Dermis blood vessel endothelial cell (primary cell): ENCODE measurements around the gene DRD2. TPM values are rescaled to one million over a fixed set of nuclear protein-coding genes. Genes with fewer than 3 reads are reported as not detected.

Source experiments
- DNase-seq: peaks from one replicate; pipeline ENCODE4 v3.0.0; 2010
- total RNA-seq: library from RNA; depleted of rRNA; stranded (reverse); fragments of >200 nt; gene quantifications from 2 replicates; pipeline ENCODE4 v1.2.3, GENCODE V29; 2014

Gene DRD2
- total RNA-seq, 1 donor from 2014 or later: not detected

DNA sequence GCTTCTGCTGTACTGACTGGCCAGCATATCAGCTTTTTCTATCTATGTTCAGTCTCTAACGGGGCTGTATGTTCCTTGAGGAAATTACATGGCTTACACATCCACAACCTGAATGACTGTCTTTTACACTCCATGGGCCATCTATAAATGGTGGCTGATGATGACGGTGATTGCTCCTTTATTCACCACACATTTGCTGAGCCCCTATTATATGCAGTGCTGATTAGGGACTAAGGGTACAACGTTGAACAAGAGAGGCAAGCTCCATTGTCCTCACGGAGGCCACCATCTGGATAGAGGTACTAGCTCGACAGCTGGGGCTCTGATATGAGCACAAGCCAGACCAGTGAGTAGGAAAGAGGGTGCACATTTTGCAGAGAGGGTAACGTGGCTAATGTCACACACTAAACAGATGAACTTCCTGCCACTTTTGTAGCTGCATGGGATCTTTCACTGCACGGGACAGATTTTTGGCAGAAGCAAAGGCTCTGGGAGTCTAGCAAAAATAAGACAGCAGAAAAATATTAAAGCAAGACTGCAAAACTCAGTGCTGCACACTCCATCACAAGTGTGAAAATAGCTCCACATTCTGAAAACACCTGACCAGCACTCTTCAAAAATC is 30.6 kb downstream of the DRD2 start:
- DNase-seq: no peak

DNA sequence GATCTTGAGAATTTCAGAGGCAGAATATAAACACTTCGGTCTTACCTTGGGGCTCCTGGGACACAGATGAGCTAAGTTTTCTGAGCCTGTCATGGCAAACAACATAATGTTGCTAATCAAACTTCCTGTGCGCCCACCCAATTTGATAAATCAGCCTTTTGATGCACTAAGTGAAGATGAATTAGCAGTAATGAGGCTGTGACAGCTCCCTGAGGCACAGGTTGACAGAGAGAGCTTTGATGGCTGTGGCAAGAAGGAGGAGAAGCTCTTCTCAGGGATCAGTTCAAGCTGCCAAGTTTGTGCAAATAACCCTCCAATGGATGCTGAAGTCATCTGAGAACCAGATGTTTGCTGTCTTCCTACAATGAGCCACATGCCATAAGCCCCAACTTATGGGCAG is 34.4 kb downstream of the DRD2 start:
- DNase-seq: no peak

DNA sequence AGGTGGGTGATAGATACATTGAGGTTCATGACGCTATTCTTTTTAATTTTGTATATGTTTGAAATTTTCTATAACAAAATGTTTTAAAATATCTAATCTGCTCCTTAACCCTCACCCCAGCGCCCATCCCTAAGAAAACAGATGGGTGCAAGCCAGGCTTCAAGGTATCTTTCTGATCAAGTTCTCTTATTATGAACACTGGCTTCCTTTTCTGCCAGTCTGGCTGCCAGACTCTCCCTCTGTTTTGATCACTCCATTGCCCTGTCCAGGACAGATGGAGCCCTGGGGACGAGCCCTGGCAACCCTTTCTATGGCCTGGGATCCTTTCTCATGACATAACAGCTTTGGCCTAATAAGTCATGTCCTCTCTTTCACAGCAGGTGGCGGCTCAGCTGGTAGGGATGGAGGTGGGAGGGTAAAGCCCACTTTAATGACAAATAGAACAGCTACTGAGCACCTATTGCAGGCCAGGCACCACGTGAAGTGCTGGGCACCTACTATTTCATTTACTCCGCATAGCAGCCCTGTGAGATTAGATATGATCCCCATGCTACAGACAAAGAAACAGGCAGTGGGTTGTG is 38.4 kb downstream of the DRD2 start:
- no peak for DNase-seq

DNA sequence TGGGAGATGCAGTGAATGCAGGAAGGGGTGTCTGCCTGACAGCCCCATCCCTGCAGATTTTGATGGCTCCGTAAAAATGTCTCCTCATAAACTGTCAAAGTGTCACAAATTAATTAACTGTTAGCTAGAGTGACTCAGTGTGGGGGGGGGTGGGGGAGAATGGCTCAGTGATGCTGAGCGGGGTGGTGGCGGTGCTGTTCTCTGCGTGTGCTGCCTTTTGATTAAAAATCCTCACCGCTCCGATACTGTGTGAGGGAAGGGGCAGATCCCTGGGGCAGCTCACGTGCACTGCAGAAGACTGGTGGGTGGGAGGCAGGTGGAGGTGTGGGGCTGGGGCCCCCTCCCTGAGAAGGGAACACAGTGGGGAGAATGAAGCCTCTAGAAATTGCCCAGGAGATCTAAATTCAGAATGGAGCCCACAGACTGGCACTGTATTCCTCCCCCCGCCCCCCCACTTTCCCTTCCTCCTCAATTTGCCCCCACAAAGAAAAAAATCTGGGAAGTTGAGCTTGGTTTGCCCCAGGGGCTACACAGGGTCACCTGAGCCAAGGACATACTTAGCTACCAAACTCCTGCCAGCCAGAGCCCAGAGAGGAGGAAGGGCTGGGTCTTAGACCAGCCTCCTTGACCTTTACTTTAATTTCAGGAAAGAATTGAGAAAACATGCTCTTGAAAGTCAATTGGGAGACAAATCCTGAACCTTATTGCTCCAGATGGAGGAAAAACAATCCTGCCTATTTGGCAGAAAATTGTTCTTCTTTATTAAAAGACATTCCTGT is 39.8 kb downstream of the DRD2 start:
- DNase-seq: no peak

DNA sequence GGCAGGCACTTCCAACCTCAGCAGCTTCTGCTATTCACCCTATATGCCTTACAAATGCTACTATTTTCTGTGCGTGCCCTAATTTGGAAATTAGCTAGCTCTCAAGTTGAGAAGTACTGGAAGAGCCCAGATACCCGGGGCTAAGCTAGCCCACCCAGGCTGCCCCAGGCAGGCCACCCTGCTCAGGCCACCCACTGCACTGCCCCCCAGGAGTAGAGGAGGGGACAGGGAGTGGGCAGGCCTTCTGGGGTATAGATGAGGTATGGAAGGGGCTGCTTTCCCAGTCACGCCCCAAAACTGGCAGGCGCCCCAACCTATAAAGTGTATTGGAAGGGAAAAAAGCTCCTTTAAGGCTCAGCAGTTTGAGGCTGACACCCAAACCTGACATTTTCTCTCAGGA is 43.5 kb downstream of the DRD2 start:
- no peak for DNase-seq

DNA sequence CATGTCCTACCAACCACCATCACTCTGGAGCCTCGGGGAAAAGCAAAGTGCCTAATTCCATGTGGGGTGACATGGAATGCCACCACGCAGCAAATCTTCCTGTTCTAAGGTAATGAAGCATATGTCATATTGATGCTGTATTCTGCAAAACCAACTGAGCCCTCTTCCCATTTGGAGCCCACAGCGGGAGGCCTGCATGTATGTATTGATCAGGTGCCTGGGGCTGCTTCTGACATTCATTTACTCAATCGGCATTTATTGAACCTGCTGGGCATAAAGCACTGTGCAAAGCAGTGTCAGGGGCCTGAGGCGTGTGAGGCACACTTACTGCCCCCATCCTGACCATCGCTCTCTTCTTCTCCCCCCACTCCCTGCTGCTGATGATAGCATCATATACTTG is 48.5 kb downstream of the DRD2 start:
- no peak for DNase-seq

DNA sequence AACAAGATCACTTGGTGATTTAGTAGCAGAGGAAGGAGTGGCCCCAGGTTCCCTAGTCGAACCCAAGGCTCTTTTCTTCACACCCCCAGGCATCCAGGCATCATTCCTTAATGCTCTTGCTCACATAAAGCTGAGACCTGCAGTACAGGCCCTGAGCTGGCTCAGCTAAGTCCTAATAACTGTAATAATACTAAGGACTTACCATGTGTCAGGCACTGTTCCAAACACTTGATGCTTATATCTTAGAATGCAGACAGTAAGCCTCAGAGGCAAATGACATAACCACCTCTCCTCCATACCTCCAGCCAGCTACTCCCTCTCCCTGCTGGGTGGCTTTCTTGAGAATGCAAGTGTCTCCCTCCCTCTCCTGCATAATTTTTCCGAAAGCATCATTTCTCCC is 54.4 kb downstream of the DRD2 start:
- DNase-seq: no peak

DNA sequence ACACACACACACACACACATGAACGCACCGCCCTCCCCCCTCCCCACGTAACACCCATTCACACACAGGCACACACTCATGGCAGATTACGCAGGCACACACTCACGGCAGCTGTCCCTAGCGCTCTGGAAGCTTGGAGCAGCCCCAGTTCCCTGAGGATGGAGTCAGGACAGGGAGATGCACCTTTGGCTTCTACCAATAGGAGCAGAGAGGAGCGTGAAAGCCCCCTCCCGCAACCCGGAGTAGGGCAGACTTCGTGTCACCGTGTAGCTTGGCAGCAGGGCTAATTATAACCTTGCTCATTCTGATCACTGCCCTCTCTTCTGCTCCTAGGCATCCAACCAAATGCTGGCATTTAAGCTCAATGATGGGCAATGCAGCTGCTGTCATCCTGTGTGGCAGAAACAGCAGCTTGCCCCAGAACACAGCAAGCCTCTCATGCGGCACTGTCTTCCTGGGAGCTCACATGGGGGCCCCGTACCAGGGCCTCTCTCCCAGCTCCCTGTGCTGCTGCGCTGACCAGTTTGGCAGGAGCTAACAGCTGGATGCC is 55.7 kb downstream of the DRD2 start:
- no peak for DNase-seq

DNA sequence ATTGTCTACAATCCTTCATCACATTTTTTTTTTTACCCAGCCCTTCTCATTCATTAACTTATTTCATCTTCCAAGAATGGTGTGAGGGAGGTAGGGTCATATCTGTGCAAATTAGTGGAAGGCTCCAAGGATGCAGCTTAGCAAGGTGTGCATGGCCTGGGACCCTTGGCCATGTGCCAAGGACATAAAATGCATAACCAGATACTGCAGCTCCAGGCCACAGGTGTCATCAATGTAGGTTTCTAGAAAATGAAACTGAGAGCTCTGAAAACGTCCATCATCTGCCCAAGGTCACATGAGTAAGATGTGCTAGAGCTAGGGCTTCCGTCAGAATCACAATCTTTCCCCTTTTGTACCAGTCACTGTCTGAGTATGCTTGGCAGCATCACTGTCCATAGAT is 57.8 kb downstream of the DRD2 start:
- no peak for DNase-seq

DNA sequence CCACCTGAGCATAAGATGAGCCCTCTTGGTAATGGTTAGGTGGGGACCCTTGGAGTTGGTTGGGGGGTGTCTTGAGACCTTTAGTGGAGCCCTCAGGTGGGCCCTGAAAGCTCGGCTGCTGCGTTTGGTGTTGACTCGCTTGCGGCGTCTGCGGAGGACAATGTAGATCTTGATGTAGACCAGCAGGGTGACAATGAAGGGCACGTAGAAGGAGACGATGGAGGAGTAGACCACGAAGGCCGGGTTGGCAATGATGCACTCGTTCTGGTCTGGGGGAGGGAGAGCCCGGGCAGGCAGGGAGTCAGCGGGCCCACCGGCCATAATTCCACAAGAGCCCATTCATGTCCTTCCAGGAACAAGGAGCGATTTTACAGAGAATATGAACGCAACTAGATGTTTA is 59.9 kb downstream of the DRD2 start:
- no peak for DNase-seq

DNA sequence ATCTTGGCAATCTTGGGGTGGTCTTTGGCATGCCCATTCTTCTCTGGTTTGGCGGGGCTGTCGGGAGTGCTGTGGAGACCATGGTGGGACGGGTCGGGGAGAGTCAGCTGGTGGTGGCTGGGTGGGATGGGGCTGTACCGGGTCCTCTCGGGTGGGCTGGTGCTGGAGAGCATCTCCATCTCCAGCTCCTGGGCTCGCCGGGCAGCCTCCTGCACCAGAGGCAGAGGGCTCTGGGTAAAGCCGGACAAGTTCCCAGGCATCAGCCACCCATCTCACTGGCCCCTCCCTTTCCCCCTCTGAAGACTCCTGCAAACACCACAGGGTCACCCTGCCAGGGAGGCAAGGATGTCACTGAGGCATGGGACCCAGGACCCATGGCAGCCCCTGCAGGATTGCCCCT is 62.5 kb downstream of the DRD2 start:
- no peak for DNase-seq

DNA sequence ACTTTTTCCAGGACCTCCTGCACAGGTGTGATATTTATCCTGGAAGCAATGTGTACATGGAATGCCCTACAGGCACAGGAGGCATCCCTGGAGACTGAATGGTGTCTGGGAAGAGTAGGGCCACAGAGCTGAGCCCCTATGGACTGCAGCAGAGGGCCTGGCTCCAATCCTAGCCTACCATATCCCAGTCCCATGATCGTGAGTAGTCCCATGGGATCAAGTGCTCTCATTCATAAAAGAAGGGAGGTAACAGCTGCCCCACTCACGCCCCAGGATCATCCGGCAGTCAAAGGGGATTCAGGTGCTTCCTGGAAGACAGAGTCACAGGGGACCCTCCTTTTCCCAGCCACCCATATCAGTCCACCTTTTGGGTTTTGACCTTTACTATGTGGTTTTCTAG is 63.7 kb downstream of the DRD2 start:
- no peak for DNase-seq

DNA sequence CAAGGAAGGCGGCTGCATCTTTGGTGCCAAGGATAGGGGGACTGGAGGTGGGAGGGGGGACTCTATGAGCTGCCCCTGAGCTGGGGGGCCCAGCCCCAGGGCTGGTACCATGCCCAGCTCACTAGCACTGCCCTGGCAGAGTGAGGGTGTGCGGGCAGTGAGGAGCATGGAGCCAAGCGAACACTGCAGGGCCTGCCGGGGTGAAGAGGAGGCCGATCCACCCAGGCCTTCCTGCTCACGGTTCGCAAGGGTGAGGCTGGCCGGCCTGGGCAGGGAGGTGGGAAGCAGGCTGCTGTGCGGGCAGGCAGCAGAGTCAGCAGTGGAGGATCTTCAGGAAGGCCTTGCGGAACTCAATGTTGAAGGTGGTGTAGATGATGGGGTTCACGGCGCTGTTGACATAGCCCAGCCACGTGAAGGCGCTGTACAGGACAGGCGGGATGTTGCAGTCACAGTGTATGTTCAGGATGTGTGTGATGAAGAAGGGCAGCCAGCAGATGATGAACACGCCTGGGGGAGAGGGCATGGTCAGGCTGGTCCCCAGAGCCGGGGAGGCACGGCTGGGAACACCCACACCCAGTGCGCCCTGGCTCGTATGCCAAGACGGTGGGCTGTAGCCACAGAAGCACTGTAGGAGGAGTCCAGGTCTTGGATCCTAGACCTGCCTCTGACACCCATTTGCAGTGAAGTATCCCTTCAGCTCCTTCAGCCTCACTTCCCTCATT is 64.6 kb downstream of the DRD2 start:
- no peak for DNase-seq

DNA sequence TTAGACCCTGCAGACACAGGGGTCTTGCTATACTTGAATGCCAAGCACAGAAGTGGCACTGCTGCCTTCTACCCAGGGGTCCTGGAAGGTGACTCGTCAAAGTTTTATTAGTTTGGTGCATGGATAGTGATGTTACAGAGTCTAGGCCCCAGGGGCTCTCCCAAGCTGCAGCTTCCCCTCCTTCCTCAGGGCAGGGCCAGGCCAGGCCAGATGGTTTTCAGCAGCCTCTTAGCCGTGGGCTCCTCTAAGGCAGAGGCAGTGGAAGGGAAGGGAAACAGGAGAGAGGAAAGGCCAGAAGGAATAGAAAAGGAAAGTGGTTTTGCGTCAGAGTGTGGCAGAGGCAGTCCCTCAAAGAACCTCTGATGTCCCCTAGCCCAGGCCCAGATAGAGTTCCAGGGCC is 65.7 kb downstream of the DRD2 start:
- DNase-seq: no peak

DNA sequence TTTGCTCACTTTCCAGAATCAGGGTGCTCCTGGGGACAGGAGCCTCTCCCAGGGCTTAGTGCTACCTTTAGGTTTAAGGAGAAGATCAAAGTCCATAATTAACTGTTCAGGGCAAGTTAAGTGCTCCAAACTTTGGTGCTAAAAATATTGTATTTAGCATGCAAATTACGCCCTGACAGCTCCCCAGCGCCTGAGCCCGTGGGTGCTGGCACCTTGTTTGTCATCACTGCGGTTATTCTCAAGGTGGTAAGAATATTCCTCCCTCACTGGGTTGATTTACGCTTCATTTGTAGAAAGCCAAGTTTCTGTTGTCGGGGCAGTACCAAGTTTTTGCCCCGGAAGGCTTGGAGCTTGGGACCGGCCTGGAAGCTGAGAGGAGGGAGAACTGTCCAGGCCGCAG is 66.3 kb downstream of the DRD2 start:
- no peak for DNase-seq

DNA sequence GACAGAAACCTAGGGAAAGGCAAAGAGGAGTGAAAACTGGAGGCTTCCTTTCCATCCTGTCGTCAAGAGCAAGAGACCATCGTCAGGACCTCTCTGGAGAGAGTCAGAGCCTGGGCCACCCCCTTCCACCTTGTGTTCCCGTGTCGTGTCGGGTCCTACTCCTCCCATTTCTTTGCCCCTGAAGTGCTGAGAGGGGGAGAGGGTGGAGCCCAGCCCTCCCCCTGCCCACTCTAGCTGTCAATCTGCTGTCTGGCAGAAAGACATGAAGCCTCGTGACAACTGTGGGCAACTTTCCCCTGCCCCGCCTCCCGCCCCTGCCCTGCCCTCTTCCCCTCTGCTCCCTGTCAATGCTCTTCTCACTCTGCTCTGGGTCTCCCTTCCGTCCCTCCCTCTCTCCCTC is 67.0 kb downstream of the DRD2 start:
- no peak for DNase-seq

DNA sequence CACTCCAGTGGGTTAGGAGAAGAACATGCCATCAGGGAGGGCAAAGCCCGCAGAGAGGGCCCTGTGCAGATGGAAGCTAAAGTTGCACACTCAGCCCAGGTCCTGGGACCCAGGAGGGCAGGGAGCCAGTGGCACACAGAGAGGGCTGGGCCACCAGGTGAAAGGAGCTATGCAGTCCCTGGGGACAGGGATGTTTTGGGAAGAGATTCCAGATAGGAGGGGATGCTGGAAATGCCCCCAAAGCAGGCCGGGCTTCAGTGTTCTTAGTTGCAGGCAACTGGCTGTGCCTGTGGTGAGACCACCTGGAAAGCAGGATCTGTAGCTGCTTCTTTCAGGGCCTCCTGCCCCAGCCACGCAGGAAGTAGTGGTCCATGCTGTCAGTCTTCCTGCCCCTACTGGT is 68.0 kb downstream of the DRD2 start:
- DNase-seq: no peak

DNA sequence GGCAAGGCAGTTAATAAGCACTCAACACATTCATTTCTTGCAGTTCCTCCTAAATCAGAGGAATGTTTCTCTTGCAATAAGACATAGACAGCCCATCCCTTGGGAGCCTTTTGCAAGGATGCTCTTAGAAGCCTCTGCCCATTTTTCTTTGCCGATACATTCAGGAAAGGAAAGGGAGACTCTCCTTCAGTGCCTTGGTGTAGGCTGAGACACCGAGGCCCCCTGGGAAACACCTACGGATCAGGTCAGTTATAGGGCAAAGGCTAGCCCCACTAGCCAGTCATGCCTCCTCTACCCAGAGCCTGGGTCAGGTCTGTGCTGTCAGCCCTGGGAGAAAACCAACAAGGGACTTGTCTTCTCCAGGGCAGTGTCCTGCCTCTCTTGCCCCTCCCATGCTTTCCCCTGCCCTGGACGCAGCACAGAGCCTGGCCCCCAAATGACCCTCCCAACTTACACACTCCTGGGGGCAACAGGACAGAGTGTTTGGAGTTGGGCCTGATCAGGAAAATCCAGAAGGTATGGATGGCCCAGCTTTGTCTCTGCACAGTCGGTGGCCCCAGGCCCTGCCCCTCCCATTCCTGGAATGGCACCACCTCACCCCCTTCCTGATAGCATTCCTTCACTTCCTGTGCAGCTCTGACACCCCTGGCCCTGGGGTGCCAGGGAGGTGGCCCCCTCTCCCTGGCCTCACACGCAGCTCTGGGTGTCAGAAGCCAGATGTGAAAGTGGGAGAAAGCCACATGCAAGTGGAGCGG is 69.3 kb downstream of the DRD2 start:
- no peak for DNase-seq

DNA sequence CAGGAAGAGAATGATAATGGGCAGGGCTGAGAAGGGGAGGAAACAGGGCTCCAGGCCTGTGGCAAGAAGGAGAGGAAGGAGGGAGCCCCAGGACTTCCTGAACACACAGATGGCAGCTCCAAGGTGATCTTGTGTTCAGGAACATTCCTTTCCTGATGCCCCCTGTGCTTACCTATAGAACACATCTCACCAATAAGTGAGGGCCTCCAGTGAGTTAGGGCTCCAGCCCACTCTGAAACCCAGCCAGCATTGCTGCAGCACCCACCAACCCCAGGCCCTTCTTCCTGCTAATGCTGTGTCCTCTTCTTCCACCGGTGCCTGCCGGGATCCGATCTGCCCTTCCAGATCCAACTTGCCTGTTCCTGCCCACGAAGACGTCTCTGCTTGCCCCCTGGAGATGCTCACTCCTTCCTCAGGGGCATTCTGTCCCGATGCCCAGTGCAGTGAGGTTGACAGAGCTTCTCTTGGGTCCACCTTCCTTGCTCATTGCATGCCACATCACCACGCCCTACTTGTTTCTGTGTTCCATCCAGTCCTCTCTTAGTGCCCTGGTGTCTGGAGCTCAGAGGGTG is 70.3 kb downstream of the DRD2 start:
- no peak for DNase-seq

DNA sequence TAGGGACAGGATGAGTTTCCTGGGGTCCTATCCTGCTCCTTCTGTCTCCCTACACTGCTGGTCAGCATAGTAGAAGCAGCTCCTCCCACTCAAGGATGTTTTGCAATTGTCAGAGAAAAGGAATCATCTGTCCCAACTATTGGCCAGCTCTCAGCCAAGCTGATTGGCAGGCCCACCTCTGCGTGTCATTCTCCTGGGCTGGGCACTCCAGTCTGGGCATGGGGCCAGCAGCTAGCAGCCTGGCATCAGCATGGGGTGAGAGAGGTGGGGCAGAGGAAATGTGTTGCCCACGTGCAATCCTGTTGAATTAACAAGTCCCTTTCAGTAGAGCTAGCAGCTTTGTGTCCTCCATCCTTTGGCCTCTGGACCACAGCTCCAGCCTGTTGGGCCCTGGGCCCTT is 73.5 kb downstream of the DRD2 start:
- DNase-seq: no peak

DNA sequence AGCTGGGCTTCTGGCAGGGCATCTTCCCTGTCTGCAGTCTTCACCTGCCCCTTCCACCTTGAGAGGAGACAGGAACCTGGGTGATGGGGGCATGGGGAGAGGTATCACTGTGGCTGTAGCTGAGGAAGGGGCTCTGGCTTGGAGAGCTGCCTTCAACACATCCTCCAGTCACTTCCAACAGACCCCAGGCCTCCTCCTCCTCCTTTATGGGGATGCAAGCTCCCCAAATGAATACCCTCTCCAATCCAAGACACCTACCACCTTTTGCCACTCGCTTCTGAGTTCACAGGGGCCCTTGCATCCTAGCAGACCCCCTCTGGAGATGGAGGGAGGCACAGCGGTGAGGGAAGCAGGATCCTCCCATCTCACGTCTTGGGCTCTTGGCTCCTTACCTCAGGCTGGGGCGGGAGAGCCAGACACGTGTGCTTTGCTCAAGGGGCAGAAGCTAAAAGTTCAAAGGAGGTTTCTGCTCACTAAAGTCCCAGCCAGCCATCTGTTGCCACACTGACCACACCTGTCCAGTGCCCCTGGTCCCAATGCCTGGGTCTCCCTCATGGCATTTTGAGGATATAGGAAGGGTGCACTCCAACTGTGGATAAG is 74.5 kb downstream of the DRD2 start:
- no peak for DNase-seq
